Stimulated activated CD4-positive, alpha-beta T cell treated with anti-CD3 and anti-CD28 coated beads, Interleukin-15, amount 100 ng/mL, for 24 hours (primary cell): ENCODE results near the gene PLCB1.

ENCODE experiments used
- DNase-seq: peaks from one replicate; pipeline ENCODE4 v3.0.0-alpha.2; 2020

The PLCB1 gene

GRCh38 chr20:8519887-8520286 is 387.8 kb downstream of the PLCB1 start:
- no peak for DNase-seq

- no peak for DNase-seq
Measured at GRCh38 chr20:8522168-8522567, 390.1 kb downstream of the PLCB1 start.

GRCh38 chr20:8523684-8524083 is 391.6 kb downstream of the PLCB1 start:
- DNase-seq, result no peak

- no peak for DNase-seq
Measured at GRCh38 chr20:8524101-8525016, 392.3 kb downstream of the PLCB1 start.

- no peak for DNase-seq
Measured at GRCh38 chr20:8525017-8525343, 392.9 kb downstream of the PLCB1 start.

- DNase-seq, result no peak
Measured at GRCh38 chr20:8526610-8527009, 394.5 kb downstream of the PLCB1 start.

GRCh38 chr20:8527998-8528723 is 396.1 kb downstream of the PLCB1 start:
- DNase-seq, result no peak

- DNase-seq, result no peak
Measured at GRCh38 chr20:8530022-8530421, 398.0 kb downstream of the PLCB1 start.

GRCh38 chr20:8532169-8532568 is 400.1 kb downstream of the PLCB1 start:
- DNase-seq, result no peak

- DNase-seq, result no peak
Measured at GRCh38 chr20:8534368-8535160, 402.5 kb downstream of the PLCB1 start.

GRCh38 chr20:8535403-8536261 is 403.6 kb downstream of the PLCB1 start:
- DNase-seq, result peak; percentile 9

GRCh38 chr20:8536262-8536618 is 404.2 kb downstream of the PLCB1 start:
- no peak for DNase-seq

GRCh38 chr20:8540466-8540865 is 408.4 kb downstream of the PLCB1 start:
- no peak for DNase-seq

- no peak for DNase-seq
Measured at GRCh38 chr20:8542110-8542486, 410.0 kb downstream of the PLCB1 start.

- DNase-seq, result no peak
Measured at GRCh38 chr20:8545212-8545611, 413.1 kb downstream of the PLCB1 start.

GRCh38 chr20:8547035-8547650 is 415.1 kb downstream of the PLCB1 start:
- DNase-seq, result no peak

- no peak for DNase-seq
Measured at GRCh38 chr20:8547968-8548588, 416.0 kb downstream of the PLCB1 start.

GRCh38 chr20:8549192-8549591 is 417.1 kb downstream of the PLCB1 start:
- DNase-seq, result no peak

GRCh38 chr20:8557711-8558110 is 425.6 kb downstream of the PLCB1 start:
- DNase-seq, result no peak

- DNase-seq, result no peak
Measured at GRCh38 chr20:8562356-8562755, 430.3 kb downstream of the PLCB1 start.

GRCh38 chr20:8568075-8568474 is 436.0 kb downstream of the PLCB1 start:
- DNase-seq, result no peak

- no peak for DNase-seq
Measured at GRCh38 chr20:8569766-8570165, 437.7 kb downstream of the PLCB1 start.
